Epithelial cell of esophagus (primary cell): ENCODE results near the gene SLC7A8.

Experiments used
- DNase-seq: peaks from one replicate; pipeline ENCODE4 v3.0.0; 2010; ENCODE audit warnings: low read depth
- H3K4me3 ChIP-seq: 2 replicates; pipeline ENCODE4 v1.5.1; 2011; ENCODE audit warnings: mild to moderate bottlenecking, low read length, control low read depth
- CTCF ChIP-seq: IDR thresholded peaks from 2 replicates; pipeline ENCODE4 v1.5.1; 2011; ENCODE audit warnings: low read depth, mild to moderate bottlenecking, low read length, control low read depth, inconsistent platforms; ENCODE audit not compliant: insufficient read depth; ENCODE audit errors: missing control alignments

Gene SLC7A8

GRCh38 chr14:23149745-23150144 is 33.7 kb downstream of the SLC7A8 start:
- TF ChIP-seq CTCF: no peak
- no peak overlapping the region for H3K4me3 ChIP-seq
- DNase-seq: peak; percentile 77

- DNase-seq: no peak
- no peak for TF ChIP-seq CTCF
- H3K4me3 ChIP-seq: no peak overlapping the region
These were observed 34.7 kb downstream of the SLC7A8 start for GRCh38 chr14:23148591-23149249.

GRCh38 chr14:23147676-23148075 is 35.8 kb downstream of the SLC7A8 start:
- DNase-seq: peak; percentile 86
- no peak overlapping the region for H3K4me3 ChIP-seq
- TF ChIP-seq CTCF: no peak

- DNase-seq: no peak
- no peak for TF ChIP-seq CTCF
- no peak overlapping the region for H3K4me3 ChIP-seq
These were observed 36.5 kb downstream of the SLC7A8 start for GRCh38 chr14:23146980-23147379.

GRCh38 chr14:23146351-23146910 is 37.0 kb downstream of the SLC7A8 start:
- DNase-seq: no peak
- TF ChIP-seq CTCF: no peak
- H3K4me3 ChIP-seq: no peak overlapping the region

GRCh38 chr14:23145794-23146350 is 37.6 kb downstream of the SLC7A8 start:
- peak; percentile 50 for DNase-seq
- no peak for TF ChIP-seq CTCF
- no peak overlapping the region for H3K4me3 ChIP-seq
